ENCODE results near the gene USP49. TPM values are rescaled to one million over a fixed set of nuclear protein-coding genes. Genes with fewer than 3 reads are reported as not detected.

Gene USP49
- total and polyA plus RNA-seq, 2 experiments from 2014 or later, result 5.0 to 8.5 TPM

DNA sequence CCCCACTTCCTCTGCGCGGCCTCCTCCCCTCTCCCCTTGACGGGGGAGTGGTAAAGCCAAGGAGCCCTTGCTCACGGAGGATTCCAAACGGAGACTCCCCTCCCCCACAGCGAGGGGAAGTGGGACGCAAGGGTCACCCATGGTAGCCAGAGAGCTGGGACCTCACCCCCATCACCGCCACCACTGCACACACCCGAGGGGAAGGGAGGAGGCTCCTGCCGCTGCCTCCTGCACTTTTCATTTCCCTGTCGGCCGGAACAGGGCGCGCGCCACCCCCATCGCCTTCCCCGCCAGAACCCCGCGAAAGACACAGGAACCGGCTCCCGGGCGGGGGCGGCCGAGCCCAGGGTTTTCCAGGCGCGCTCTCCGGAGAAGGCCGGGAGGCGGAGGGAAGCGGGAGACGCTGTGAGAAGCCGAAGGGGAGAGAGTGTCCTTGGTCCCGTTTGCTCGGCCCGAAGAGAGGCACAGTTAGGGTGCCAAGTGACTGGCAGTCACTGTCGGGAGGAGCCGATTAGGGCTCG is 45.6 kb upstream of the USP49 start:
- TF ChIP-seq, protein P1, sequence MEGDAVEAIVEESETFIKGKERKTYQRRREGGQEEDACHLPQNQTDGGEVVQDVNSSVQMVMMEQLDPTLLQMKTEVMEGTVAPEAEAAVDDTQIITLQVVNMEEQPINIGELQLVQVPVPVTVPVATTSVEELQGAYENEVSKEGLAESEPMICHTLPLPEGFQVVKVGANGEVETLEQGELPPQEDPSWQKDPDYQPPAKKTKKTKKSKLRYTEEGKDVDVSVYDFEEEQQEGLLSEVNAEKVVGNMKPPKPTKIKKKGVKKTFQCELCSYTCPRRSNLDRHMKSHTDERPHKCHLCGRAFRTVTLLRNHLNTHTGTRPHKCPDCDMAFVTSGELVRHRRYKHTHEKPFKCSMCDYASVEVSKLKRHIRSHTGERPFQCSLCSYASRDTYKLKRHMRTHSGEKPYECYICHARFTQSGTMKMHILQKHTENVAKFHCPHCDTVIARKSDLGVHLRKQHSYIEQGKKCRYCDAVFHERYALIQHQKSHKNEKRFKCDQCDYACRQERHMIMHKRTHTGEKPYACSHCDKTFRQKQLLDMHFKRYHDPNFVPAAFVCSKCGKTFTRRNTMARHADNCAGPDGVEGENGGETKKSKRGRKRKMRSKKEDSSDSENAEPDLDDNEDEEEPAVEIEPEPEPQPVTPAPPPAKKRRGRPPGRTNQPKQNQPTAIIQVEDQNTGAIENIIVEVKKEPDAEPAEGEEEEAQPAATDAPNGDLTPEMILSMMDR (IDR thresholded peaks at IDR 0.05; ENCODE audit: low read depth, low read length), result no peak
- Histone ChIP-seq H3K27ac (no peak overlapping the region), H3K4me3 (peak overlapping the region; percentile 71), H3K36me3 (no peaks in the 10 kb centered on the region), H3K27me3 (peaks cover 3% of the 10 kb centered on the region), H3K9me3 (ENCODE audit: low read depth) (no peaks in the 10 kb centered on the region), H3K4me1 (ENCODE audit: low read depth) (peaks cover 6% of the 10 kb centered on the region)
- peak; percentile 45 to 56 for DNase-seq (ENCODE audit: low read depth in 1 of 2, low spot score in 1 of 2)

DNA sequence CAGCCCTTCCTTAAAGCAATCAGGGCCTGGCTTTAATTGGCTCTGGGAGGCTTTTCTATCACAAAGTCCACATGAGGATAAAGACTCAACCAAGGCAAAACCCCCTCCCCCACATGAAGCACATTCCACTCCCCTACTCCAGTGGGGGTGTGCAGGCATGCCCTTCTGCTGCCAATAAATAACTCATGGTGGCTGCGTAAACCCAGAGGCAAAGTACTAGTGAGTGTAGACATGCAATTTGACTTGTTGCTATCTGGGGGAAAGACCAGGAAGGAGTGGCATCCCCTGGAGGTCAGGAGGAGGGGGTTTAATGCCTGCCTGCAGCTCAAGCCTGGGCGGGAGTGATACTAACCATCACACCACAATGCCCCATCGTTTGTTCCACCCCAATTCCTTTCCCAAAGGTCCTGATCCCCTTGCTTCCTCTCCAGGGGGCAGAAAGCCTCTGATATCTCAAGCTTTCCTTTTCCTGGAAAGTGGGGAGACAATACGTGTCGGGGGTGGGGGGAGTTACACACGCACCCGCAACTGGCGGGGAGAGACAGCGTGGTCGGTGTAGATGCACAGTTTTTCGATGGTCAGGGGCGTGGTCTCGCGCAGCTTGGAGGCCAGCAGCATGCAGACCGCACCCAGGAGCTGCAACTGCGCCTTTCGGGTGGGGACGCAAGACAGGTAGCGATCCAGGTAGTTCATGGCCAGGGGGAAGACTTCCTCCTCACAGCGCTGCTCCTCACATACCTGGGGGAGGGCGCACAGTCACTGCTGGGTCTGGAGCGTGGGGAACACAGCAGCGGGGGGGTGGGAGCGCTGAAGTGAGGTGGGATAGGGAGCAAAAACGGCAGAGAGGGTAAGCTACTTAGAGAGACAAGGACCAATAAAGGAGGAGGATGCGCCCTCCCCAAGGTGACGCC is 44.9 kb upstream of the USP49 start:
- no peak overlapping the region for H3K27ac ChIP-seq
- peak in 1 of 2 donors; percentile 84 for DNase-seq (ENCODE audit: low read depth in 1 of 2, low spot score in 1 of 2)
- H3K4me1 ChIP-seq (ENCODE audit: low read depth), result peaks cover 6% of the 10 kb centered on the region
- TF ChIP-seq, protein P1 (IDR thresholded peaks at IDR 0.05; ENCODE audit: low read depth, low read length), result no peak
- H3K27me3 ChIP-seq, result peaks cover 3% of the 10 kb centered on the region
- no peaks in the 10 kb centered on the region for H3K36me3 ChIP-seq
- peak overlapping the region; percentile 71 for H3K4me3 ChIP-seq
- no peaks in the 10 kb centered on the region for H3K9me3 ChIP-seq (ENCODE audit: low read depth)

DNA sequence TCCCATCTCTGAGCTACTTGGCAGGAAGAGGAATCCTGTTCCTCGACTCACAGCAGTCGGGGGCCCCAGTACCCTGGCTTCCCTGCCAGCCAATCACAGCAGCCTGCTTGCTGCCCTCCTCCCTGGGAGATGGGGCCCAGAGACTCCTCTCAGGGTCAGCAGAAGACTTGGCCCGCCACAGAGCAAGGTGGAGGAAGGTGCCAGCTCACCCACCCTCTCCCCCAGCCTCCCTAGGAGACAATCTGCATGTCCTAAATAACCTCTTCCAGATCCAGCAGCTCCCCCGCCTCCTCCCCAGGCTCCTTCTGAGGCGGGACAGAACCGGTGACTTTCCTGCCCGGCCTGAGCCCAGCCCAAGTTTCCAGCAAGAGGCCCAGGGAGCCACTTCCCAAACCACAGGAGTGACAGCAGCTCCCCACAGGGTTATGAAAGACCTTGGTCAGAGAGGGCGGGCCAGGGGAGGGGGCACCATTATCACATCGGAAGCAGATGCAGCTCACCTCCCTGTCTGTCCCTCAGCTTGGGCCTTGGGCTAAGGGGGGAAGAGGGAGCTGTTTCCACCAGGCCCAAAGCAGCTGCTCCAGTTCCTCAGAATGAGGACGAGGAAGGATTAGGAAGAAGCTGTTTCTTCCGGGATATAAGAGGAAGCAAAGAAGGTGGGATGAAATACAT is 44.1 kb upstream of the USP49 start:
- Histone ChIP-seq H3K36me3 (peaks cover 4% of the 10 kb centered on the region), H3K4me1 (ENCODE audit: low read depth) (peaks cover 6% of the 10 kb centered on the region), H3K9me3 (ENCODE audit: low read depth) (no peaks in the 10 kb centered on the region), H3K27ac (no peak overlapping the region), H3K27me3 (peaks cover 3% of the 10 kb centered on the region), H3K4me3 (no peak overlapping the region)
- TF ChIP-seq, protein P1 (IDR thresholded peaks at IDR 0.05; ENCODE audit: low read depth, low read length), result no peak
- DNase-seq (ENCODE audit: low read depth in 1 of 2, low spot score in 1 of 2), result peak in 1 of 2 donors; percentile 85

DNA sequence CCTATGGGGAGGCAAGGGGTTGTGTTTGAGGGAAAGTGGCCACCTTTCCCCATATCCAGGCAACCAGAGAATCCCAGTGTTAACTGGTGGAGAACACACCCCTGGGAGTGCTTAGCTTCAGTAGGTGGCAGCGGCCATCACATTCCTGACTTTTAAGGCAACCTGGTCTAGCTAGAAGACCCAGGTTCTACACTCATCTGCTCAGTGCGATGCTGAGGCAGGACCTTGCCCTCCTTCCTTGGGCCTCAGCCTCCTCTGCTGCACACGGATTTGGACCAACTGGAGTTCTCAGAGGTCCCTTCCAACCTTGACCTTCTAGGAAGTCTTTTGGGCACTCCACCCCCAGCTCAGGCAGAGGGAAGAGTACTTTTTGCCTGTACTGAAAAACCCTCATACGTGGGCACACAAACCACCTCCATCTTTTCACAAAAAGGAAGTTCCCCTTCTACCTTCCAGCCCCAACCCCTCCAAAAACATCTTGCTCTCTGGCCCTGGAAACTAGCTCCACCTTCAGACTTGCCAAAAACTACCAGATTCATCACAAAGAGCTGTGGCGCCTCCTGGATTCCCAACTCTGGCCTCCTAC is 43.5 kb upstream of the USP49 start:
- no peak overlapping the region for H3K4me3 ChIP-seq

More for the DNA sequence above, 43.5 kb upstream of the USP49 start:
- Histone ChIP-seq H3K36me3 (peaks cover 8% of the 10 kb centered on the region), H3K27me3 (peaks cover 3% of the 10 kb centered on the region), H3K9me3 (ENCODE audit: low read depth) (no peaks in the 10 kb centered on the region), H3K4me1 (ENCODE audit: low read depth) (peaks cover 6% of the 10 kb centered on the region), H3K27ac (no peak overlapping the region)
- TF ChIP-seq, protein P1 (IDR thresholded peaks at IDR 0.05; ENCODE audit: low read depth, low read length), result no peak
- DNase-seq (ENCODE audit: low read depth in 1 of 2, low spot score in 1 of 2), result no peak

All from cardiac muscle cell (in vitro differentiated cells and primary cell).